ENCODE measurements around the gene SLC25A19. TPM values are rescaled to one million over a fixed set of nuclear protein-coding genes. Genes with fewer than 3 reads are reported as not detected.
A peak's percentile ranks its signal among the peaks of the same experiment; 100 is the strongest.

SLC25A19 gene
- total and polyA plus RNA-seq, 2 donors from 2014 or later = 11.2 to 15.3 TPM

- Histone ChIP-seq H3K9ac (ENCODE audit: low read length in 3 of 3) (no peak overlapping the region), H3K4me3 (ENCODE audit: low read length in 3 of 3) (no peak overlapping the region), H3K36me3 (ENCODE audit: control insufficient read depth in 2 of 3, insufficient read depth in 3 of 3, low read length in 3 of 3) (peaks cover 8 to 56% (median 38%) of the 10 kb centered on the region in 3 donors), H3K27me3 (ENCODE audit: control insufficient read depth, insufficient read depth, low read length) (no peaks in the 10 kb centered on the region), H3K9me3 (ENCODE audit: control insufficient read depth in 2 of 3, insufficient read depth in 1 of 3, low read length in 3 of 3) (no peaks in the 10 kb centered on the region), H3K4me1 (ENCODE audit: control insufficient read depth in 2 of 3, insufficient read depth in 2 of 3, low read depth in 1 of 3, low read length in 3 of 3) (peaks cover 0 to 1% (median 0%) of the 10 kb centered on the region in 3 donors), H3K27ac (ENCODE audit: low read depth in 2 of 2, low read length in 2 of 2) (no peak overlapping the region)
- TF ChIP-seq CTCF (IDR thresholded peaks at IDR 0.05; ENCODE audit: borderline replicate concordance, extremely low read depth, insufficient read depth) = no peak
- DNase-seq = no peak
- intact Hi-C loops (cut with DNase I) = no loop called here
- no peak for FAIRE-seq
Observed at GRCh38 chr17:75245011-75245410, 44.2 kb downstream of the SLC25A19 start.

- DNase-seq = no peak
- no peak overlapping the region for H3K9ac ChIP-seq (ENCODE audit: low read length in 3 of 3)
- peaks cover 8 to 59% (median 38%) of the 10 kb centered on the region in 3 donors for H3K36me3 ChIP-seq (ENCODE audit: control insufficient read depth in 2 of 3, insufficient read depth in 3 of 3, low read length in 3 of 3)
- intact Hi-C loops (cut with DNase I) = no loop called here
- FAIRE-seq = no peak
- no peaks in the 10 kb centered on the region for H3K27me3 ChIP-seq (ENCODE audit: control insufficient read depth, insufficient read depth, low read length)
- H3K4me1 ChIP-seq (ENCODE audit: control insufficient read depth in 2 of 3, insufficient read depth in 2 of 3, low read depth in 1 of 3, low read length in 3 of 3) = no peaks in the 10 kb centered on the region
- H3K9me3 ChIP-seq (ENCODE audit: control insufficient read depth in 2 of 3, insufficient read depth in 1 of 3, low read length in 3 of 3) = no peaks in the 10 kb centered on the region
- H3K27ac ChIP-seq (ENCODE audit: low read depth in 2 of 2, low read length in 2 of 2) = no peak overlapping the region
- no peak for TF ChIP-seq CTCF (IDR thresholded peaks at IDR 0.05; ENCODE audit: borderline replicate concordance, extremely low read depth, insufficient read depth)
- H3K4me3 ChIP-seq (ENCODE audit: low read length in 3 of 3) = no peak overlapping the region
Observed at GRCh38 chr17:75244133-75244866, 44.9 kb downstream of the SLC25A19 start.

GRCh38 chr17:75242461-75243042, 46.7 kb downstream of the SLC25A19 start:
- peak in 1 of 5 donors; percentile 25 for DNase-seq
- H3K9ac ChIP-seq (ENCODE audit: low read length in 3 of 3) = no peak overlapping the region
- H3K9me3 ChIP-seq (ENCODE audit: control insufficient read depth in 2 of 3, insufficient read depth in 1 of 3, low read length in 3 of 3) = no peaks in the 10 kb centered on the region
- TF ChIP-seq CTCF (IDR thresholded peaks at IDR 0.05; ENCODE audit: borderline replicate concordance, extremely low read depth, insufficient read depth) = no peak
- H3K36me3 ChIP-seq (ENCODE audit: control insufficient read depth in 2 of 3, insufficient read depth in 3 of 3, low read length in 3 of 3) = peaks cover 8 to 68% (median 42%) of the 10 kb centered on the region in 3 donors
- H3K27me3 ChIP-seq (ENCODE audit: control insufficient read depth, insufficient read depth, low read length) = no peaks in the 10 kb centered on the region
- H3K27ac ChIP-seq (ENCODE audit: low read depth in 2 of 2, low read length in 2 of 2) = no peak overlapping the region
- intact Hi-C loops (cut with DNase I) = no loop called here
- no peak for FAIRE-seq
- H3K4me3 ChIP-seq (ENCODE audit: low read length in 3 of 3) = no peak overlapping the region
- peaks cover 0 to 2% (median 0%) of the 10 kb centered on the region in 3 donors for H3K4me1 ChIP-seq (ENCODE audit: control insufficient read depth in 2 of 3, insufficient read depth in 2 of 3, low read depth in 1 of 3, low read length in 3 of 3)

All from kidney (tissue), 14 donors.